HG02571 (cell line): ENCODE data around the gene ZFP14.

Source experiments
- ATAC-seq: cut with Tn5 transposase; IDR thresholded peaks from one replicate; pipeline ENCODE4 v1.9.1; 2021; ENCODE audit warnings: mild to moderate bottlenecking, moderate library complexity; ENCODE audit not compliant: unreplicated experiment

Gene ZFP14

GRCh38 chr19:36378625-36379509, at the start of gene ZFP14:
TSS of gene ZFP14 (minus strand) at chr19:36379201. CDS start at chr19:36367892, 11,309 bp downstream.
- peak; percentile 88 for ATAC-seq

DNA sequence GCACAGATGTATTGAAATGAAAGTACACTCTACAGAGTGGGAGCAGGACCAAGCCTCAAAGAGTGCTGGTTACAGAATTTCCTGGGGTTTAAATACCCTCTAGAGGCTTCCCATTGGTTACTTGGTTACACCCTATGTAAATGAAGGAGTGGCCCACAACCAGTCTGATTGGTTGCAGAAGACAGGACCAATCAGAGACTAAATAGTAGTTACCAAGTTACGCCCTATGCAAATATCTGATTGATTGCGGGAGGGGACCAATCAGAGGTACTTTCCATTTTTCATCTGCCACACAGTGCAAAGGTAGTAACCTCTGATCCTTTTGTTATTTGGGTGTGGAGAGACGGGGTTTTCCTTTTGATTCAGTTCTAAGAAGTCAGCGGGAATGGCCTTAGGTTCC, 44.9 kb upstream of the ZFP14 start:
- no peak for ATAC-seq

- no peak for ATAC-seq
Observed at GRCh38 chr19:36421749-36422481, 42.9 kb upstream of the ZFP14 start.

DNA sequence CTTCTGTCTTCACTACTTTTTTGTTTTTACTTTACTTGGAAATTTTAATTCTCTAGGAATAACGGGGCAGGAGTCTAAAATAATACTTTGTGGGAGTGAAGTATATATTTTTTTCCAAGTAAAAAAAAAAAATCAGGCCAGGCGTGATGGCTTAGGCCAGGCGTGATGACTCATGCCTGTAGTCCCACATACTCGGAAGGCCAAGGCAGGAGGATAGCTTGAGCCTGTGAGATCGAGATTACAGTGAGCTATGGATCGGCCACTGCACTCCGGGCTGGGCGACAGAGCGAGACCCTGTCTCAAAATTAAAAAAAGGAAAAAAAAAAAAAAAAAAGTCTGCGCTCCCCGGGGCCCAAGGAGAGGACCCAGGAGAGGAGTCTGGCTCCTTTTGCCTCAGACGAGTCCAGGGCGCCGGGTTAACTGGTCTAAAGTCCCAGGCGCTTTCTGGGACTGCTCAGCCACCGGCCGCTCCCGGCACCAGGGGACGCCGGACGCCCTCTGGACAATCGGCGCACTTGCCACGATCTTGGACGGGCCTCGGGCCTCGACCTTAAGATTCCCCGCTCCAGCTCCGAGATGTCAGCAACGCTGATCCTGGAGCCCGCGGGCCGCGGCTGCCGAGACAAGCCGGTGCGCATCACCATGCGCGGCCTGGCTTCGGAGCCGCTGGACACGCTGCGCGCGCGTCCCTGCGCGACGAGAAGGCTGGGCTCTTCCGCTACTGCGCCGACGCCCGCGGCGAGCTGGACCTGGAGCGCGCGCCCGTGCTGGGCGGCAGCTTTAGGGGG, 42.2 kb upstream of the ZFP14 start:
- no peak for ATAC-seq

- ATAC-seq: peak; percentile 89
Observed at GRCh38 chr19:36418287-36419001, 39.4 kb upstream of the ZFP14 start, which contains the start of gene ZFP82. TSS of gene ZFP82 (minus strand) at chr19:36418644. CDS start at chr19:36409789, 8,855 bp downstream.

GRCh38 chr19:36417752-36418286, 38.8 kb upstream of the ZFP14 start:
- ATAC-seq: no peak

DNA sequence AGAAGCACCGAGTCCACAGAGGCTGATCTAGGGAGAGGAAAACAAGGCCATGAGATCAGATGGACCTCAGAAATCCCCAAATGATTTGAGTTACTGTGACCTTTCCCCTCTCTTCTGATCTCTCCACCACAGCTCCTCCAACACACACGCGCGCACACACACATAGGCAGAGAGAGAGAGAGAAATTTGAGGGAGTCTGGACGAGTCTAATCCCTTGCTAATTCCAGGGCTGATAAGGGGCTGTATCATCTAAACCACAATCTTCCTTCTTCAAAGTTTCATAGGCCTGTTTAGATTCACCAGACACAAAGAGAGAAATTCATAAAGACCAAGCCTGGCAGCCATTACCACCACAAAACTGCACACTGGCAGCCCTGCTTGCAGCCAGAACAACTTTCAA, 30.8 kb upstream of the ZFP14 start:
- no peak for ATAC-seq

DNA sequence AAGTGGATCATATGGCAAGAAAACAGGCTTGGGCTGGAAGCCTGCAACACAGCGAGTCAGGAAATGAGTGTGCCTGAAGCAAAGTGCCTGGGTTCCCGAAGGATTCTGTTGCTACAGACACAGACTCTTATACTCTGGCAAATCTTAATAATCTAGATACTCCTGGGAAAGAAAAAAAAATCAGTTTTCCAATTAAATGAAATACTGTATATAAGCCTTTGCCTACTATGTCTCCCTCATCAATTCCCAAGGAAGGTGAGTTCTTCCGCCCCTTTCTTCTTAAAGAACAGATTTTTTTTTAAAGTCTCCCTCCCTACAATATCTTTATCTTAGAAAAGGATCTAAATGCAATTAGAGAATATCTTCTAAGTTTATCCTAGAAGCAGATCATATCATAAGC, 29.1 kb upstream of the ZFP14 start:
- ATAC-seq: no peak

- ATAC-seq: no peak
Observed at GRCh38 chr19:36404498-36404897, 25.5 kb upstream of the ZFP14 start.

DNA sequence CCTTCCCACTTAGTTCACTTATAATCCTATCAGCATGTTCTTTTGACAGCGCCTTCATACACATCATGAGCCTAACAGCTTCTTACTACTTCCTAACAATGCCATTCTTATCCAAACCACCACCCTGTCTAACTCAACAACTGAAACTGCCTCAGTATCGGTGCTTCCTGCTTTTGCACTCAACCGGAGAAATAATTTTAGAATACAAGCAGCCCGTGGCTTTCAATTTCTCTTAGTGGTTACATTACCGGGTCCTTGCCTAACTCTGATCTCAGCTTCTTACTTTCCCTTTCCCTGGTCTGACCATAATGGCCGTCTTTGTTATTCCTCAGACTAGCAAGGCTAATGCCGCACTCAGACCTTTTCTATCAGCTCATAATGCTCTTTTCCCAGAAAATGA, 22.5 kb upstream of the ZFP14 start:
- ATAC-seq: no peak

DNA sequence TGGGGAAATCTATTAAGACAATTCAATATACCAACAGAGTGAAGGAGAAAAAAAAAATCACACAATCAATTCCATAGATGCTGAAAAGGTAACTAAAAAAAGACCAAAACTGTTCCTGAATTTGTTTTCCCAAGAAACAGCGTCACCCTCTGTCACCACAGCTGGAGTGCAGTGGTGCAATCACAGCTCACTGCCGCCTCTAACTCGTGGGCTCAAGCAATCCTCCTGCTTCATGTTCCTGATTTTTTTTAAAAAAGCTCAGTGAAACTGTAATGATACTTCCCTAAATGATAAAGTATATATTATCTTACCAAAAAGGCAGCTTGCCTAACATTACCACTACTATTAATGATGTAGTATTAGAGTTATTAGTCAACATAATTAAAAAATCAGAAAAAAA, 19.6 kb upstream of the ZFP14 start:
- ATAC-seq: no peak

GRCh38 chr19:36392916-36393673, 14.1 kb upstream of the ZFP14 start:
- no peak for ATAC-seq

DNA sequence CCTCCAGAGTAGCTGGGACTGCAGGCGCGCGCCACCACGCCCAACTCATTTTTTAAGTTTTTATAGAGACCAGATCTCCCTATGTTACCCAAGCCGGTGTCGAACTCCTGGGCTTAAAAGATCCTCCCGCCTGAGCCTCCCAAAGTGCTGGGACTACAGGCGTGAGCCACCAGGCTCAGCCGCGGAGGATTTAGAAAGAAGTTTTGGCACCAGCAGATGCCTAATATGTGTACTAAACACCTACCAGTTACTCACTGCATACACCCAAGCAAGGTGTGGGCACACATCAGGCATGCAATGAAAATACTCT, 464 bp upstream of the ZFP14 start:
- ATAC-seq: no peak

DNA sequence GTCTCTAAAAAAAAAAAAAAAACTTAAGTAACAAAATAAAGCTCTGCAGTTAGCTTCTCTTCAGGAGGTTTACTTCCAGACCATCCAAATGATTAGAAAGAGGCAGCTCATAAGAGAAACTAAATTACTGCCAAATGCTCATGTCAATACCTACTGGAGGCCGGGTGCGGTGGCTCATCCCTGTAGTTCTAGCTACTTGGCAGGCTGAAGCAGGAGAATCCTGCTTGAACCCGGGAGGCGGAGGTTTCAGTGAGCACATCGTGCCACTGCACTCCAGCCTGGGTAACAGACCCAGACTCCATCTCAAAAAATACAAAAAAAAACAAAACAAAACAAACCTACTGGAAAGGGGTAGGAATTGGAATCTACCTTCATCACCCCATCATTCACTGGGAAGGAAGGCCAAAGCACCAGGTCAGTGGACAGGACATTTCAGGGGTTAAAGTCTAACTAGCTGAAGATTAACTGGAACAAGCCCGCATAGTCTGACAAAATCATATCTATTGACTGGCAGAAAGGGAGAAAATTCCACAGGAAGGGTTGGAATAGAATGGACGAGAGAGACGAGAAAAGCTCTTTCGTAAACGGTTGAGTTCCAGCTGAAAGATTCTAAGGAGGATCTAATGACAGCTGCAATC, 1.3 kb downstream of the ZFP14 start:
- ATAC-seq: no peak

DNA sequence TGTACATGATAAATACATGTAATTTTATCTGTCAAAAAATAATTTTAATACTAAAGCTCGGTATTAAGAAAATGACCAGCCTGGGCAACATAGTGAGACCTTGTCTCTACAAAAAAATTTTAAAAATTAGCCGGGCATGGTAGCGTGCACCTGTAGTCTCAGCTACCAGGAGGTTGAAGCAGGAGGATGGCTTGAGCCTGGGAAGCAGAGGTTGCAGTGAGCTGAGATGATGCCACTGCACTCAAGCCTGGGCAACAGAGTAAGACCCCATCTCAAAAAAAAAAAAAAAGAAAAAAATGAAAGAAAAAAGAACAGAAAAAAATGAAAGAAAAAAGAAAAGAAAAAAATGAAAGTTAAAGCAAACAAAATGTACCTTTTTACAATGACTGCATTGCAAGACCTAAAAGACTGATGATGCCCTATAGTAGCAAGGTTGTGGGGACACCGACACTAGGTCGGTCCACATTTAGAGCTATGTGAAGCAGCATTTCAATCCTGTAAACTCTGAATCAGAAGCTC, 5.3 kb downstream of the ZFP14 start:
- no peak for ATAC-seq

- ATAC-seq: no peak
Observed at GRCh38 chr19:36371886-36372285, 7.1 kb downstream of the ZFP14 start.

GRCh38 chr19:36363845-36364244, 15.2 kb downstream of the ZFP14 start:
- no peak for ATAC-seq

DNA sequence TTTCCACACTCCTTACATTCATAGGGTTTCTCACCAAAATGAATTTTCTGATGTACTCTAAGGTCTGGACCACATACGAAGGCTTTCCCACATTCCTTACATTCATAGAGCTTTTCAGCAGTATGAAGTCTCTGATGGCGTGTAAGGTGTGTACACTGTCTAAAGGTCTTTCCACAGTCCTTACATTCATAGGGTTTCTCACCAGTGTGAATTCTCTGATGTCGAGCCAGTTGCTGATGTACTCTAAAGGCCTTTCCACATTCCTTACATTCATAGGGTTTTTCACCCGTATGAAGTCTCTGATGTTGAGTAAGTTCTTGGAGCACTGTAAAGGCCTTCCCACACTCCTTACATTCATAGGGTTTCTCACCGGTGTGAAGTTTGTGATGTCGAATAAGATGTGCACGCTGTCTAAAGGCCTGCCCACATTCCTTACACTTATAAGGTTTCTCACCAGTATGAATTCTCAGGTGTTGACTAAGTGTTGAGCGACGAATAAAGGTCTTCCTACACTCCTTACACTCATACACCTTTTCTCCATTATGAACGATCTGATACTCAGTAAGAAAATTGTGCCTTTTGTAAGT, 38.1 kb downstream of the ZFP14 start:
- no peak for ATAC-seq
